IMR-90 (cell line): Measurements from ENCODE around the gene FBN3. TPM values are rescaled to one million over a fixed set of nuclear protein-coding genes. Genes with fewer than 3 reads are reported as not detected.

ENCODE experiments used
- ATAC-seq: fragments of 200-7000 bp; cut with Tn5 transposase; 2 replicates; pipeline ENCODE4 v1.9.1; 2020; ENCODE audit warnings: low read depth, mild to moderate bottlenecking, moderate library complexity
- BruUV-seq: library from RNA; stranded (reverse); fragments of 400-500 nt; replicated peaks from 2 replicates; lab custom pipeline; 2021; lab: Mats Ljungman, UMichigan
- CTCF ChIA-PET: fragments of 300-600 bp; formaldehyde crosslinking; extraction: SDS; loops from one replicate; lab custom pipeline; 2021; ENCODE audit warnings: antibody characterized with exemption; lab: Yijun Ruan, JAX
- POLR2A ChIA-PET: fragments of 300-600 bp; sonication (Branson Sonifier 250); formaldehyde crosslinking; loops from one replicate; lab custom pipeline; 2022; ENCODE audit warnings: antibody characterized with exemption; ENCODE audit not compliant: unreplicated experiment; lab: Charles Lee
- DNase-seq: peaks from one replicate; pipeline ENCODE4 v3.0.0; 2013
- H2AFZ ChIP-seq: replicated peaks from 2 replicates; pipeline ENCODE3; 2013; ENCODE audit warnings: low read length, mild to moderate bottlenecking; ENCODE audit not compliant: poor library complexity
- H2AK5ac ChIP-seq: 2 replicates; pipeline ENCODE4 v1.6.1; 2013; ENCODE audit warnings: low read depth, low read length, inconsistent platforms
- H2AK9ac ChIP-seq: replicated peaks from 2 replicates; pipeline ENCODE3; 2013; ENCODE audit warnings: mild to moderate bottlenecking, low read depth, low read length, moderate library complexity; ENCODE audit not compliant: poor library complexity
- H2BK120ac ChIP-seq: 2 replicates; pipeline ENCODE4 v1.6.1; 2013; ENCODE audit warnings: low read depth, low read length, inconsistent platforms
- H2BK15ac ChIP-seq: 3 replicates; pipeline ENCODE4 v1.6.1; 2013; ENCODE audit warnings: low read depth, low read length, inconsistent platforms
- H2BK20ac ChIP-seq: 2 replicates; pipeline ENCODE4 v1.6.1; 2013; ENCODE audit warnings: low read depth, mild to moderate bottlenecking, inconsistent platforms, low read length, moderate library complexity
- H2BK5ac ChIP-seq: 2 replicates; pipeline ENCODE4 v1.6.1; 2013; ENCODE audit warnings: mild to moderate bottlenecking, low read depth, low read length, inconsistent platforms; ENCODE audit not compliant: poor library complexity, severe bottlenecking
- H3K14ac ChIP-seq: replicated peaks from 2 replicates; pipeline ENCODE4 v1.6.1; 2013; ENCODE audit warnings: low read depth, low read length, inconsistent platforms
- H3K18ac ChIP-seq: 2 replicates; pipeline ENCODE4 v1.6.1; 2013; ENCODE audit warnings: low read depth, low read length, control low read depth
- H3K23ac ChIP-seq: 2 replicates; pipeline ENCODE4 v1.6.1; 2013; ENCODE audit warnings: low read depth, low read length, inconsistent platforms
- H3K27ac ChIP-seq: 2 replicates; pipeline ENCODE4 v1.5.1; 2013; ENCODE audit warnings: mild to moderate bottlenecking, control low read depth, low read length; ENCODE audit not compliant: insufficient read depth
- H3K27me3 ChIP-seq: 2 replicates; pipeline ENCODE4 v1.6.1; 2013; ENCODE audit warnings: low read length; ENCODE audit not compliant: control insufficient read depth, insufficient read depth
- H3K36me3 ChIP-seq: 2 replicates; pipeline ENCODE4 v1.6.1; 2013; ENCODE audit warnings: low read length, mixed read lengths; ENCODE audit not compliant: control insufficient read depth, insufficient read depth
- H3K4ac ChIP-seq: 2 replicates; pipeline ENCODE4 v1.6.1; 2013; ENCODE audit warnings: low read depth, low read length, inconsistent platforms
- H3K4me1 ChIP-seq: 2 replicates; pipeline ENCODE4 v1.6.1; 2013; ENCODE audit warnings: low read length, mixed read lengths; ENCODE audit not compliant: control insufficient read depth, insufficient read depth
- H3K4me2 ChIP-seq: 2 replicates; pipeline ENCODE4 v1.6.1; 2013; ENCODE audit warnings: low read depth, mild to moderate bottlenecking, control low read depth, low read length, moderate library complexity
- H3K4me3 ChIP-seq: 2 replicates; pipeline ENCODE4 v1.5.1; 2013; ENCODE audit warnings: low read depth, mild to moderate bottlenecking, control low read depth, low read length, moderate library complexity; ENCODE audit not compliant: insufficient read depth
- H3K56ac ChIP-seq: 2 replicates; pipeline ENCODE4 v1.6.1; 2013; ENCODE audit warnings: low read length, inconsistent platforms; ENCODE audit not compliant: insufficient read depth; ENCODE audit errors: extremely low read depth
- H3K79me1 ChIP-seq, 2 experiments: 2 replicates each; pipeline ENCODE4 v1.6.1; 2013; ENCODE audit warnings: low read length in 2 of 2, inconsistent platforms in 1 of 2, low read depth in 1 of 2
- H3K9ac ChIP-seq: 2 replicates; pipeline ENCODE4 v1.6.1; 2013; ENCODE audit warnings: low read depth, low read length, control low read depth
- H3K9me1 ChIP-seq: 2 replicates; pipeline ENCODE4 v1.6.1; 2013; ENCODE audit warnings: low read length, inconsistent platforms; ENCODE audit not compliant: insufficient read depth
- H3K9me3 ChIP-seq: 2 replicates; pipeline ENCODE4 v1.6.1; 2013; ENCODE audit warnings: low read length; ENCODE audit not compliant: control insufficient read depth, insufficient read depth
- H4K20me1 ChIP-seq: 2 replicates; pipeline ENCODE4 v1.6.1; 2013; ENCODE audit warnings: low read length, inconsistent platforms; ENCODE audit not compliant: insufficient read depth
- H4K5ac ChIP-seq: 2 replicates; pipeline ENCODE4 v1.6.1; 2013; ENCODE audit warnings: mild to moderate bottlenecking, low read depth, low read length, control low read depth
- H4K8ac ChIP-seq, 2 experiments: 2 replicates each; pipeline ENCODE4 v1.6.1; 2013; ENCODE audit warnings: low read depth in 2 of 2, low read length in 2 of 2, control low read depth in 1 of 2, inconsistent platforms in 1 of 2
- H4K91ac ChIP-seq: 2 replicates; pipeline ENCODE4 v1.6.1; 2013; ENCODE audit warnings: low read depth, low read length, inconsistent platforms; ENCODE audit not compliant: insufficient read depth
- MXI1 ChIP-seq: IDR thresholded peaks from 2 replicates; pipeline ENCODE4 v1.6.1; 2012; ENCODE audit warnings: low read depth, mild to moderate bottlenecking, low read length, moderate library complexity, borderline replicate concordance
- NFE2L2 ChIP-seq: fragments of 150-350 bp; IDR thresholded peaks from 2 replicates; pipeline ENCODE4 v1.6.1; 2016; ENCODE audit warnings: low read depth, mild to moderate bottlenecking, low read length
- RFX5 ChIP-seq: IDR thresholded peaks from 2 replicates; pipeline ENCODE4 v1.8.0; 2012; ENCODE audit warnings: low read depth, mild to moderate bottlenecking, low read length, moderate library complexity
- WGBS, 2 experiments: methylation state at CpG; one replicate each; pipeline versions ENCODE4 v1.1.5 to v1.1.7; 2013; ENCODE audit warnings: missing lambda C conversion rate in 2 of 2; ENCODE audit not compliant: insufficient read length in 1 of 2; ENCODE audit errors: extremely low coverage in 2 of 2; 5-methylcytosine and 5-hydroxymethylcytosine counted together
- dilution Hi-C: fragments of 300-500 bp; cut with HindIII; formaldehyde crosslinking; loops from one replicate; pipeline ENCODE4 v1.14.3; 2018; ENCODE audit warnings: low sequenced_read_pairs; ENCODE audit not compliant: unreplicated experiment
- in situ Hi-C: fragments of 300-500 bp; cut with MboI; formaldehyde crosslinking; loops from 3 replicates; pipeline ENCODE4 v1.14.3; 2019; ENCODE audit warnings: low sequenced_read_pairs, inconsistent platforms, mixed read lengths
- intact Hi-C: fragments of 100-400 bp; cut with micrococcal nuclease; formaldehyde crosslinking; loops from 2 replicates; pipeline ENCODE4 v1.10.0; 2022
- polyA plus RNA-seq, 3 experiments: library from polyadenylated mRNA; depleted of rRNA; stranded (reverse); fragments of >200 nt; gene quantifications; 2 replicates each; pipeline ENCODE4 v1.2.3, GENCODE V29; 2012; ENCODE audit warnings: low replicate concordance in 1 of 3
- total RNA-seq: library from RNA; depleted of rRNA; stranded (reverse); fragments of >200 nt; gene quantifications from 2 replicates; pipeline ENCODE4 v1.2.3, GENCODE V29; 2012
- TF ChIP-seq, protein P1 (sequence below): fragments of 150-350 bp; IDR thresholded peaks from 2 replicates; pipeline ENCODE4 v1.6.1; 2016; ENCODE audit warnings: low read depth, mild to moderate bottlenecking, low read length, moderate library complexity, borderline replicate concordance
- TF ChIP-seq, protein P2 (sequence below): fragments of 150-350 bp; IDR thresholded peaks from 2 replicates; pipeline ENCODE4 v1.6.1; 2017; ENCODE audit warnings: mild to moderate bottlenecking, antibody characterized with exemption, low read length, low read depth

Gene FBN3
- total and polyA plus RNA-seq, 2 of the 4 experiments (the other 2 are of a cell fraction), result not detected

DNA sequence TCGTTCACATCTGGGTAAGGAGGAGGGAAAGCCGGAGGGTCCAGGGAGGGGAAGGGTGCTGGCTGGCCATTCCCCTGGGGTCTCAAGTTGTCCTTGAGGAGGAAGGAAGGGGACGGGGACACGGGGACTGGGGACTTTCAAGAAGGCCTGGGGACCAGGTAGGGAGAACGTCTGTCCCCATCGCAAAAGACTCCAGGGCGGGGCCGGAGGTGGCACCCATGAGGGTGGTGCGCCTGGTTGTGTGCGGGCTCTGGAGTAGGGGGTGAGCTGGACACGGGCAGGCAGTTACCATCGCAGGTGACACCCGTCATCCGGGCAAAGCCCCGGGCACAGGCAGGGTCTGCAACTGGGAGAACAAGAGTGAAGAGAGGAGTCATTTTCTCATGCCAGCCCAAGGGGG, 23.4 kb downstream of the FBN3 start:
- no peak overlapping the region for H3K9ac ChIP-seq
- H3K27ac ChIP-seq, result no peak overlapping the region
- no peaks in the 10 kb centered on the region for H4K20me1 ChIP-seq
- H3K36me3 ChIP-seq, result no peaks in the 10 kb centered on the region
- BruUV-seq, result no TSS peak
- H3K23ac ChIP-seq, result no peak overlapping the region
- ChIA-PET POLR2A (no interaction called here), CTCF (no interaction called here)
- no peak for ATAC-seq
- no peak overlapping the region for H3K56ac ChIP-seq
- H4K5ac ChIP-seq, result no peak overlapping the region
- no peaks in the 10 kb centered on the region for H3K79me1 ChIP-seq
- H2BK120ac ChIP-seq, result no peak overlapping the region
- no peak overlapping the region for H3K4ac ChIP-seq
- no peak overlapping the region for H2BK5ac ChIP-seq
- no peak overlapping the region for H2AFZ ChIP-seq
- in situ Hi-C loops (no loop called here), dilution Hi-C loops (no loop called here), intact Hi-C loops (no loop called here)
- DNase-seq, result no peak
- H3K4me1 ChIP-seq, result no peaks in the 10 kb centered on the region
- H3K14ac ChIP-seq, result no peak overlapping the region
- WGBS, 2 experiments, result 93% methylated on average over 5 of the region's 15 CpGs; no CpG with 5 or more reads in 1 of the 2 experiments
- no peaks in the 10 kb centered on the region for H3K9me3 ChIP-seq
- H4K8ac ChIP-seq, result no peak overlapping the region
- H2AK5ac ChIP-seq, result no peak overlapping the region
- H3K9me1 ChIP-seq, result no peaks in the 10 kb centered on the region
- no peak overlapping the region for H4K91ac ChIP-seq
- H3K4me2 ChIP-seq, result no peak overlapping the region
- H2BK15ac ChIP-seq, result no peak overlapping the region
- no peak overlapping the region for H2BK20ac ChIP-seq
- H2AK9ac ChIP-seq, result no peak overlapping the region
- no peak overlapping the region for H3K18ac ChIP-seq
- peaks cover 2% of the 10 kb centered on the region; the same call in 1 of the 2 replicates for H3K27me3 ChIP-seq
- no peak for TF ChIP-seq NFE2L2
- TF ChIP-seq MXI1, result no peak
- TF ChIP-seq, protein P1, sequence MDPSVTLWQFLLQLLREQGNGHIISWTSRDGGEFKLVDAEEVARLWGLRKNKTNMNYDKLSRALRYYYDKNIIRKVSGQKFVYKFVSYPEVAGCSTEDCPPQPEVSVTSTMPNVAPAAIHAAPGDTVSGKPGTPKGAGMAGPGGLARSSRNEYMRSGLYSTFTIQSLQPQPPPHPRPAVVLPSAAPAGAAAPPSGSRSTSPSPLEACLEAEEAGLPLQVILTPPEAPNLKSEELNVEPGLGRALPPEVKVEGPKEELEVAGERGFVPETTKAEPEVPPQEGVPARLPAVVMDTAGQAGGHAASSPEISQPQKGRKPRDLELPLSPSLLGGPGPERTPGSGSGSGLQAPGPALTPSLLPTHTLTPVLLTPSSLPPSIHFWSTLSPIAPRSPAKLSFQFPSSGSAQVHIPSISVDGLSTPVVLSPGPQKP, result no peak
- TF ChIP-seq RFX5, result no peak
- TF ChIP-seq, protein P2, sequence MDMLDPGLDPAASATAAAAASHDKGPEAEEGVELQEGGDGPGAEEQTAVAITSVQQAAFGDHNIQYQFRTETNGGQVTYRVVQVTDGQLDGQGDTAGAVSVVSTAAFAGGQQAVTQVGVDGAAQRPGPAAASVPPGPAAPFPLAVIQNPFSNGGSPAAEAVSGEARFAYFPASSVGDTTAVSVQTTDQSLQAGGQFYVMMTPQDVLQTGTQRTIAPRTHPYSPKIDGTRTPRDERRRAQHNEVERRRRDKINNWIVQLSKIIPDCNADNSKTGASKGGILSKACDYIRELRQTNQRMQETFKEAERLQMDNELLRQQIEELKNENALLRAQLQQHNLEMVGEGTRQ, result no peak
- no peak overlapping the region for H3K4me3 ChIP-seq
